Upper lobe of left lung (tissue), 6 donors: ENCODE measurements around the gene STK10. TPM values are rescaled to one million over a fixed set of nuclear protein-coding genes. Genes with fewer than 3 reads are reported as not detected.
A peak's percentile ranks its signal among the peaks of the same experiment; 100 is the strongest.

Source experiments
- ATAC-seq, 2 donors: fragments of 200-7000 bp; cut with Tn5 transposase; one replicate each; pipeline ENCODE4 v1.9.1; 2022; ENCODE audit warnings: mild to moderate bottlenecking in 2 of 2, moderate library complexity in 2 of 2; ENCODE audit not compliant: low FRiP score in 2 of 2
- DNase-seq, 2 donors: peaks; one replicate each; pipeline ENCODE4 v3.0.0-alpha.2; 2019 to 2020
- H3K27ac ChIP-seq, 4 donors: fragments of 200-600 bp; sonication (generic); one replicate each; pipeline ENCODE4 v1.5.1; 2016 to 2019
- H3K27me3 ChIP-seq, 4 donors: fragments of 200-600 bp; sonication (generic); one replicate each; pipeline ENCODE4 v1.5.1; 2017 to 2019
- H3K36me3 ChIP-seq, 4 donors: fragments of 200-600 bp; sonication (generic); one replicate each; pipeline ENCODE4 v1.5.1; 2016 to 2019
- H3K4me1 ChIP-seq, 4 donors: fragments of 200-600 bp; sonication (generic); one replicate each; pipeline ENCODE4 v1.5.1; 2018 to 2019
- H3K4me3 ChIP-seq, 4 donors: fragments of 200-600 bp; sonication (generic); one replicate each; pipeline ENCODE4 v1.5.1; 2017 to 2019; ENCODE audit warnings: mild to moderate bottlenecking in 2 of 4, moderate library complexity in 1 of 4
- H3K9me3 ChIP-seq, 4 donors: fragments of 200-600 bp; sonication (generic); one replicate each; pipeline ENCODE4 v1.5.1; 2018 to 2019
- EP300 ChIP-seq, 4 donors: sonication (generic); formaldehyde crosslinking; IDR thresholded peaks; one replicate each; pipeline ENCODE4 v1.5.1; 2017; ENCODE audit warnings: antibody characterized with exemption in 4 of 4, control low read depth in 2 of 4
- POLR2A ChIP-seq, 4 donors: fragments of 450-650 bp; IDR thresholded peaks; one replicate each; pipeline ENCODE4 v1.5.1; 2016 to 2017; ENCODE audit warnings: antibody characterized with exemption in 4 of 4, mild to moderate bottlenecking in 2 of 4
- POLR2AphosphoS5 ChIP-seq, 2 donors: sonication (generic); formaldehyde crosslinking; IDR thresholded peaks; one replicate each; pipeline ENCODE4 v1.5.1; 2017; ENCODE audit warnings: antibody characterized with exemption in 2 of 2
- WGBS, 2 donors: methylation state at CpG; one replicate each; pipeline ENCODE4 v1.1.5; 2017 to 2018; 5-methylcytosine and 5-hydroxymethylcytosine counted together
- total RNA-seq, 6 donors: library from RNA; depleted of rRNA in 4 of 6; stranded (reverse); fragments of >200 nt in 4 of 6; gene quantifications; one replicate each; pipeline versions ENCODE4 v1.1.0 to v1.2.1, GENCODE V29; 2016 to 2021
- TF ChIP-seq, protein P1 (sequence below), 6 experiments: fragments of 450-650 bp in 4 of 6; fragments of 200-600 bp in 2 of 6; sonication (generic) in 2 of 6; IDR thresholded peaks; one replicate each; pipeline ENCODE4 v1.5.1; 2016 to 2019; ENCODE audit warnings: antibody characterized with exemption in 6 of 6
- donor health status: DM: no; HTN: no; CAD: no; lungs with moderate emphysema.
- donor health status: DM: no; HTN: yes; CAD: no; lungs with severe emphysema.

The STK10 gene
- total RNA-seq, 6 donors from 2014 or later = 50.6 to 170 (median 60.5) TPM

DNA sequence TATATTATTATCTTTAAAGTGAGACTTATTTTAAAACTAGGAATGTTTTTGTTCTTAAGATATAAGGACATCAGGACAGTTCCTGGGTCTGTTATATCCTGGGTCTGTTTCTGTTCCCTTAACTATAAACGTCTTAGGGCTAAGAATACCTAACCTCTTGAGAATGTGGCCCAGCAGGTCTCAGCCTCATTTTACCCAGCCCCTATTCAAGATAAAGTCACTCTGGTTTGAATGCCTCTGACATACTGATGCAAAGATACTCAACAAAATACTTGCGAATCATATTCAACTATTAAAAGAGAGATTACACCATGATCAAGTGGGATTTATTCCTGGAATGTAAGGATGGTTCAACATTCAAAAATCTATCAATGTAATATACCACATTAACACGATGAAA, 51.0 kb downstream of the STK10 start:
- Histone ChIP-seq H3K27me3 (no peaks in the 10 kb centered on the region), H3K36me3 (no peaks in the 10 kb centered on the region), H3K27ac (no peak overlapping the region), H3K4me3 (no peak overlapping the region), H3K9me3 (no peaks in the 10 kb centered on the region), H3K4me1 (peaks cover 7 to 17% (median 11%) of the 10 kb centered on the region in 4 donors)
- DNase-seq (no peak), ATAC-seq (no peak)
- 84 to 87% methylated on average over 3 of the region's 3 CpGs for WGBS, 2 donors
- TF ChIP-seq, protein P1, sequence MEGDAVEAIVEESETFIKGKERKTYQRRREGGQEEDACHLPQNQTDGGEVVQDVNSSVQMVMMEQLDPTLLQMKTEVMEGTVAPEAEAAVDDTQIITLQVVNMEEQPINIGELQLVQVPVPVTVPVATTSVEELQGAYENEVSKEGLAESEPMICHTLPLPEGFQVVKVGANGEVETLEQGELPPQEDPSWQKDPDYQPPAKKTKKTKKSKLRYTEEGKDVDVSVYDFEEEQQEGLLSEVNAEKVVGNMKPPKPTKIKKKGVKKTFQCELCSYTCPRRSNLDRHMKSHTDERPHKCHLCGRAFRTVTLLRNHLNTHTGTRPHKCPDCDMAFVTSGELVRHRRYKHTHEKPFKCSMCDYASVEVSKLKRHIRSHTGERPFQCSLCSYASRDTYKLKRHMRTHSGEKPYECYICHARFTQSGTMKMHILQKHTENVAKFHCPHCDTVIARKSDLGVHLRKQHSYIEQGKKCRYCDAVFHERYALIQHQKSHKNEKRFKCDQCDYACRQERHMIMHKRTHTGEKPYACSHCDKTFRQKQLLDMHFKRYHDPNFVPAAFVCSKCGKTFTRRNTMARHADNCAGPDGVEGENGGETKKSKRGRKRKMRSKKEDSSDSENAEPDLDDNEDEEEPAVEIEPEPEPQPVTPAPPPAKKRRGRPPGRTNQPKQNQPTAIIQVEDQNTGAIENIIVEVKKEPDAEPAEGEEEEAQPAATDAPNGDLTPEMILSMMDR (IDR thresholded peaks at IDR 0.05) = no peak
- TF ChIP-seq POLR2AphosphoS5 (IDR thresholded peaks at IDR 0.05) = no peak
- no peak for TF ChIP-seq EP300 (IDR thresholded peaks at IDR 0.05)
- no peak for TF ChIP-seq POLR2A (IDR thresholded peaks at IDR 0.05)

DNA sequence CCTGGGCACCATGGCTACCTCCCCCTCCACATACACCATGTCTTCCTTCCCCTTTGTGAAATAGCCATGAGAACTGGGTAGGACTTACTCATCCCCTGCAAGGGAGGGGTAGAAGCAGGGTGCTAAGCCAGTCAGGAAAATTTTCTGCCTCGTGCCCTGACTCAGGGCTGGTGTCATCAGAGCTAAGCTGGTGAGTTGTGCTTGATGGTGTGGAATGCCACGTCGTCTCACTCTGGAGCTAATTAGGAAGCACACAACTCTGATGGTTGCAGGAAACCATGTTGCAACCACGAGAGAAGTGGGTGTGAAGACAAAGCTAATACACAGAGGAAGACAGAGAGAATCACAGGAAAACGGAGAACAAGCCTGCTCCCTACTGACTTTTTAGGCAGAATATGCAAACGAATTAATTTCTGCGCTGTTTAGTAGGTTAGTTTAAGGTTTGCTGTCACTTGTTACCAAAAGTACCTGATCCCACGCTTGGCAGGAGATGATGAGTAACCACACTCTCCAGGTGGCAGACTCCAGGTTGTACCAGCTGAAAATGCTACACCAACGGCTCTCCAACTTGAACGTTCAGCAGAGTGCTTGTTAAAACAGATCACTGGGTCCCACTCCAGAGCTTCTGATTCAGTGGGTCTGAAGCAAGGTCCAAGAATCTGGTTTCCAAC, 54.5 kb downstream of the STK10 start:
- H3K4me1 ChIP-seq = peaks cover 8 to 23% (median 16%) of the 10 kb centered on the region in 4 donors
- no peak overlapping the region for H3K4me3 ChIP-seq
- peak; percentile 63 to 74 for TF ChIP-seq POLR2AphosphoS5 (IDR thresholded peaks at IDR 0.05)
- TF ChIP-seq, protein P1 (IDR thresholded peaks at IDR 0.05) = no peak
- peak in 1 of 4 donors; percentile 14 for TF ChIP-seq POLR2A (IDR thresholded peaks at IDR 0.05)
- no peak for TF ChIP-seq EP300 (IDR thresholded peaks at IDR 0.05)
- ATAC-seq (peak; percentile 81 to 90), DNase-seq (peak in 1 of 2 donors; percentile 86)
- H3K27ac ChIP-seq = peak overlapping the region; percentile 50 to 79 (median 68)
- H3K9me3 ChIP-seq = no peaks in the 10 kb centered on the region
- peaks cover 0 to 5% (median 0%) of the 10 kb centered on the region in 4 donors for H3K36me3 ChIP-seq
- no peaks in the 10 kb centered on the region for H3K27me3 ChIP-seq
- WGBS, 2 donors = 58 to 61% methylated on average over 10 of the region's 10 CpGs

DNA sequence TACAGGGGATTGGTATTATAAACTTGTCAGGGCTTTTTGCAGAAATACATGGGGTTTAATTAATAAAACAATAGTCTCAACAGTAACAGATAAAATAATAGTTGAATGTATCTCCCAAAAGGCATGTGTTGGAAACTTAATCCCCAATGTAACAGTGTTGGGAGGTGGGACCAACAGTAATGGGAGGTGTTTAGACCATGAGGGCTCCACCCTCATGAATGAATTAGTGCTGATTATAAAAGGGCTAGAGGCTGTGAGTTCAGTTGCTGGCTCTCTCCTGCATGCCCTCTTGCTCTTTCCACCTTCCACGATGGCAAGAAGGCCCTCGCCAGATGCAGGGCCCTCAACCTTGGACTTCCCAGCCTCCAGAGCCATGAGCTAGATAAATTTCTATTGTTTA, 56.3 kb downstream of the STK10 start:
- H3K4me3 ChIP-seq = no peak overlapping the region
- WGBS, 2 donors = 84 to 87% methylated on average over 2 of the region's 2 CpGs
- no peak for ATAC-seq
- H3K27me3 ChIP-seq = no peaks in the 10 kb centered on the region
- H3K4me1 ChIP-seq = peaks cover 8 to 23% (median 16%) of the 10 kb centered on the region in 4 donors
- peak in 1 of 2 donors; percentile 4 for DNase-seq
- no peaks in the 10 kb centered on the region for H3K9me3 ChIP-seq
- no peak for TF ChIP-seq POLR2AphosphoS5 (IDR thresholded peaks at IDR 0.05)
- TF ChIP-seq, protein P1 (IDR thresholded peaks at IDR 0.05) = no peak
- no peak for TF ChIP-seq EP300 (IDR thresholded peaks at IDR 0.05)
- no peak for TF ChIP-seq POLR2A (IDR thresholded peaks at IDR 0.05)
- peaks cover 0 to 11% (median 2%) of the 10 kb centered on the region in 4 donors for H3K36me3 ChIP-seq
- H3K27ac ChIP-seq = peak overlapping the region; percentile 2 to 79 (median 59)

DNA sequence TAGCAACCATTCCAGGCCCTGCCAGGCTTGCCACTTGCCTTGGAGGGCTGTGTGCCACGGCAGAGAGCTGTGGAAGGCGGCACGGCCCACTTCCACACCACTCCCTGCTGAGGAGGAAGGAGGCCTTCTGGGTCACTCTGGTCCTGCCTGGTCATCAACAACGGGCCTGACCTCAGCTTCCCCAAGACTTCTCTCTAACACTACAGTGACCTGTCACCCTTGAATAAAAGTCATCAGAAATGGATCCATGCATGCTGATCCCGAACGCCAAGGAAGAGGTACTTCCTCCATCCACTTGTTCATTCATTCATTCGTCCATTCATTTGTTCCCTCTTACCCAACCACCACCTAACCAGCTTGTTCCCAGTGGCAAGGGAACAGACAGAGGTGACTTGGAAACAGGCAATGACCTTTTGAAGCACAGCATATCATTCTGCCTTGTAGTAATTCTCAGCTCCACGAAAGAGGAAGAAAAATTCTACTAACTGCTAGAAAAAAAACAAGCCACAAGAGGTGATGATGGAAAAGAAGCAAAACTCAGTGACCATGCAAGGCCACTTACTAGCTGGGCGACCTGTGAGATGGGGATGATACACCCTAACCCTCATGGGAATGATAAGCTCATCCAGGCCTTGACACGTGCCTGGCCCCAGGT, 58.6 kb downstream of the STK10 start:
- no peaks in the 10 kb centered on the region for H3K9me3 ChIP-seq
- DNase-seq = peak; percentile 29 to 51
- no peaks in the 10 kb centered on the region for H3K27me3 ChIP-seq
- H3K27ac ChIP-seq = peak overlapping the region; percentile 36 to 79 (median 50)
- no peak for TF ChIP-seq EP300 (IDR thresholded peaks at IDR 0.05)
- no peak for TF ChIP-seq POLR2A (IDR thresholded peaks at IDR 0.05)
- no peak for TF ChIP-seq POLR2AphosphoS5 (IDR thresholded peaks at IDR 0.05)
- TF ChIP-seq, protein P1 (IDR thresholded peaks at IDR 0.05) = no peak
- ATAC-seq = peak; percentile 24
- H3K4me1 ChIP-seq = peaks cover 8 to 23% (median 16%) of the 10 kb centered on the region in 4 donors
- 74 to 75% methylated on average over 10 of the region's 10 CpGs for WGBS, 2 donors
- H3K4me3 ChIP-seq = no peak overlapping the region
- peaks cover 0 to 25% (median 6%) of the 10 kb centered on the region in 4 donors for H3K36me3 ChIP-seq
